Glutamatergic neuron (in vitro differentiated cells): ENCODE measurements around the gene AFF3. TPM values are rescaled to one million over a fixed set of nuclear protein-coding genes. Genes with fewer than 3 reads are reported as not detected.

Experiments
- DNase-seq: peaks from one replicate; pipeline ENCODE4 v3.0.0; 2022
- H3K27ac Mint-ChIP-seq: one replicate; pipeline ENCODE4 v1.8.0; 2020; ENCODE audit warnings: mild to moderate bottlenecking, mixed read lengths, inconsistent platforms; ENCODE audit not compliant: unreplicated experiment
- H3K27me3 Mint-ChIP-seq: one replicate; pipeline ENCODE4 v1.8.0; 2020; ENCODE audit warnings: mild to moderate bottlenecking, moderate library complexity, mixed read lengths, inconsistent platforms; ENCODE audit not compliant: unreplicated experiment
- H3K36me3 Mint-ChIP-seq: one replicate; pipeline ENCODE4 v1.8.0; 2020; ENCODE audit warnings: mild to moderate bottlenecking, mixed read lengths, inconsistent platforms; ENCODE audit not compliant: unreplicated experiment
- H3K4me1 Mint-ChIP-seq: one replicate; pipeline ENCODE4 v1.8.0; 2020; ENCODE audit warnings: mild to moderate bottlenecking, low read depth, mixed read lengths, inconsistent platforms; ENCODE audit not compliant: unreplicated experiment
- H3K4me3 Mint-ChIP-seq: one replicate; pipeline ENCODE4 v1.8.0; 2020; ENCODE audit warnings: mild to moderate bottlenecking, mixed read lengths, inconsistent platforms; ENCODE audit not compliant: unreplicated experiment
- H3K9me3 Mint-ChIP-seq: one replicate; pipeline ENCODE4 v1.8.0; 2020; ENCODE audit warnings: mild to moderate bottlenecking, moderate library complexity, mixed read lengths, inconsistent platforms; ENCODE audit not compliant: unreplicated experiment
- CTCF ChIP-seq: fragments of 200-600 bp; sonication (generic); IDR thresholded peaks from one replicate; pipeline ENCODE4 v1.5.0; 2021; ENCODE audit not compliant: partially characterized antibody, unreplicated experiment
- total RNA-seq: library from RNA; stranded (reverse); fragmentation: NEBNext Ultra II Directional; extraction: Animal tissue kit (Norgen Biotek cat#: 25700); gene quantifications from one replicate; pipeline ENCODE4 v1.2.1, GENCODE V29; 2021; ENCODE audit not compliant: unreplicated experiment

Gene AFF3
- total RNA-seq, 1 donor from 2014 or later = 125 TPM

GRCh38 chr2:99860720-99861375 is 281.5 kb downstream of the AFF3 start:
- Mint-ChIP-seq H3K27me3 (no peaks in the 10 kb centered on the region), H3K27ac (no peak overlapping the region), H3K4me1 (peaks cover 38% of the 10 kb centered on the region), H3K4me3 (no peak overlapping the region), H3K36me3 (no peaks in the 10 kb centered on the region), H3K9me3 (peaks cover 1% of the 10 kb centered on the region)
- TF ChIP-seq CTCF = no peak
- no peak for DNase-seq

GRCh38 chr2:99858951-99859596 is 283.3 kb downstream of the AFF3 start:
- Mint-ChIP-seq H3K36me3 (no peaks in the 10 kb centered on the region), H3K4me1 (peaks cover 41% of the 10 kb centered on the region), H3K27ac (no peak overlapping the region), H3K4me3 (no peak overlapping the region), H3K27me3 (no peaks in the 10 kb centered on the region), H3K9me3 (peaks cover 1% of the 10 kb centered on the region)
- TF ChIP-seq CTCF = no peak
- DNase-seq = no peak

- no peak for DNase-seq
- no peaks in the 10 kb centered on the region for H3K27me3 Mint-ChIP-seq
- peaks cover 1% of the 10 kb centered on the region for H3K9me3 Mint-ChIP-seq
- TF ChIP-seq CTCF = no peak
- H3K36me3 Mint-ChIP-seq = no peaks in the 10 kb centered on the region
- peaks cover 40% of the 10 kb centered on the region for H3K4me1 Mint-ChIP-seq
- no peak overlapping the region for H3K4me3 Mint-ChIP-seq
- H3K27ac Mint-ChIP-seq = no peak overlapping the region
Measured at GRCh38 chr2:99857867-99858444, 284.4 kb downstream of the AFF3 start.

GRCh38 chr2:99857372-99857771 is 285.0 kb downstream of the AFF3 start:
- H3K36me3 Mint-ChIP-seq = no peaks in the 10 kb centered on the region
- DNase-seq = no peak
- H3K4me1 Mint-ChIP-seq = peaks cover 43% of the 10 kb centered on the region
- H3K4me3 Mint-ChIP-seq = no peak overlapping the region
- H3K27me3 Mint-ChIP-seq = no peaks in the 10 kb centered on the region
- no peak for TF ChIP-seq CTCF
- H3K9me3 Mint-ChIP-seq = peaks cover 2% of the 10 kb centered on the region
- H3K27ac Mint-ChIP-seq = no peak overlapping the region

- H3K27ac Mint-ChIP-seq = no peak overlapping the region
- no peaks in the 10 kb centered on the region for H3K27me3 Mint-ChIP-seq
- no peaks in the 10 kb centered on the region for H3K36me3 Mint-ChIP-seq
- TF ChIP-seq CTCF = no peak
- no peak for DNase-seq
- peaks cover 48% of the 10 kb centered on the region for H3K4me1 Mint-ChIP-seq
- H3K4me3 Mint-ChIP-seq = no peak overlapping the region
- H3K9me3 Mint-ChIP-seq = peaks cover 3% of the 10 kb centered on the region
Measured at GRCh38 chr2:99856119-99856518, 286.3 kb downstream of the AFF3 start.
